Muscle layer of colon (tissue), 2 donors: ENCODE data around the gene CCDC63.
A peak's percentile ranks its signal among the peaks of the same experiment; 100 is the strongest.

ENCODE experiments used
- H3K27ac ChIP-seq: one replicate; pipeline ENCODE4 v1.7.0; 2013; ENCODE audit warnings: low read depth, mild to moderate bottlenecking, low read length, moderate library complexity
- H3K27me3 ChIP-seq, 2 donors: one replicate each; pipeline ENCODE4 v1.7.0; 2013; ENCODE audit warnings: low read length in 2 of 2, mild to moderate bottlenecking in 2 of 2; ENCODE audit not compliant: insufficient read depth in 2 of 2, control insufficient read depth in 1 of 2
- H3K36me3 ChIP-seq: one replicate; pipeline ENCODE4 v1.7.0; 2013; ENCODE audit warnings: mild to moderate bottlenecking, low read length; ENCODE audit not compliant: insufficient read depth
- H3K4me1 ChIP-seq: one replicate; pipeline ENCODE4 v1.7.0; 2013; ENCODE audit warnings: mild to moderate bottlenecking, low read length; ENCODE audit not compliant: insufficient read depth
- H3K4me3 ChIP-seq, 2 donors: one replicate each; pipeline ENCODE4 v1.7.0; 2013; ENCODE audit warnings: low read length in 2 of 2, low read depth in 1 of 2, mild to moderate bottlenecking in 1 of 2, moderate library complexity in 1 of 2
- H3K9ac ChIP-seq: one replicate; pipeline ENCODE4 v1.7.0; 2013; ENCODE audit warnings: low read length
- H3K9me3 ChIP-seq: one replicate; pipeline ENCODE4 v1.7.0; 2013; ENCODE audit warnings: mild to moderate bottlenecking, low read length
- donor health status: abdominal sarcoma.
- donor health status: Adenocarcinoma of cecum.

Gene CCDC63

DNA sequence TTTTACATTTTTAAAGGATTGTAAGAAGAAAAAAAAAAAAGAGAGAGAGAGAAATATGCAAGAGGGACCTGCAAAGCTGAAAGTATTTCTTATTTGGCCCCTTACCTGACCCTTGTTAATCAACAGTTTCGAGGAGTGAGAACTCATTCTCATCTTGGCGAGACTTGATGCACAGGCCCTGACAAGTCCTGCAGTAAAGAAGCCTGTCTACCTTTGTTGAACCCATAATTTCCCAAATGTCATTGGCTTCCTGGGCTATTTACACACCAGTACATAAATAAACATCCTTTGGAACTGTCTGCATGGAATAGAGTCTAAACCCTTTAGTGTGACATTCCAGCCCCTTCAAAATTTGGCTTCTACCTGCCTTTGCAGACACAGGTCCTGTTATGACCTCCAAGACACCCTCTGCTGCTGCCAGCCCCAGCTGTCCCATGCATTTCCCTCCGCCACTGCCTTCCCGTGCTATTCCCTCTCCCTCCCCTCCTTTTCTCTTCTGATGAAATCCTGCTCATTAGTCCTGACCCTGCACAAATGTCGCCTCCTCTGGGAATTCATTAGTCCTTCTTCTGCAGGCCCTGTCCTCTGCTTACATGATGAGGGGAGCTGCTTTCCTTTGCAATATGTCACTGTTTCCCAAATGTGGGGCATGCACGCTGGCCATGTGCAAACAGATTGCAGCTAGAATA lies 38.5 kb downstream of the CCDC63 start:
- Histone ChIP-seq H3K4me1 (no peaks in the 10 kb centered on the region), H3K36me3 (no peaks in the 10 kb centered on the region), H3K4me3 (no peak overlapping the region), H3K9ac (no peak overlapping the region), H3K9me3 (no peaks in the 10 kb centered on the region), H3K27me3 (no peaks in the 10 kb centered on the region), H3K27ac (no peak overlapping the region)

DNA sequence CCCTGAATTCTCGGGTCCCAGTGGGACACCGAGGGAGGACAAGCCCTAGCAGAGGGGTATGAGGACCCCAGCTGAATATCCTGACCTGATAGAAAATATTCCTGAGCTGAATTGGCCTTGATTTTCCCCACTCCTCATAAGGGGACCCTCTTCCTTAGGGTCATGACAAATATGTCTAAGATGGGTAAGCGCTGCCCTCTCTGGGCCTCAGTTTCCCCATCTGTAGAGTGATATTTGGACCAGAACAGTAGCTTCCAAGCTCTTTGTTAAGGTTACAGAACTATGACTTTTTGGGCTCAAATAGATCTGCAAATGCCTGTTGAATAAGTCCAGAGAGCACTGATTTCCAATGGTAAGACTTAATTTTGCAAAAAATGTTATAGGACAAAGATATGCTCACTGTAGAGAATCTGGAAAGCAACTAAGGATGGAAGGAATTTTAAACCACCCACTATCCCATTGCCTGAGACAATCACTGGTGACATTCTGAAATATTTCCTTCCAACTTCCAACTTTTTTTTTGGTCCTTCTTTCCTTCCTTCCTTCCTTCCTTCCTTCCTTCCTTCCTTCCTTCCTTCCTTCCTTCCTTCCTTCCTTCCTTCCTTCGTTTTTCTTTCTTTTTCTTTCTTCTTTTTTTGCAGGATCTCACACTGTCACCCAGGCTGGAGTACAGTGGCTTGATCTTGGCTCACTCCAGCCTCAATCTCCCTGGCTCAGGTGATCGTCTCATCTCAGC lies 41.6 kb downstream of the CCDC63 start:
- Histone ChIP-seq H3K9me3 (no peaks in the 10 kb centered on the region), H3K27ac (no peak overlapping the region), H3K27me3 (no peaks in the 10 kb centered on the region), H3K4me1 (no peaks in the 10 kb centered on the region), H3K4me3 (peak overlapping the region in 1 of 2 donors; percentile 67), H3K9ac (no peak overlapping the region), H3K36me3 (no peaks in the 10 kb centered on the region)

DNA sequence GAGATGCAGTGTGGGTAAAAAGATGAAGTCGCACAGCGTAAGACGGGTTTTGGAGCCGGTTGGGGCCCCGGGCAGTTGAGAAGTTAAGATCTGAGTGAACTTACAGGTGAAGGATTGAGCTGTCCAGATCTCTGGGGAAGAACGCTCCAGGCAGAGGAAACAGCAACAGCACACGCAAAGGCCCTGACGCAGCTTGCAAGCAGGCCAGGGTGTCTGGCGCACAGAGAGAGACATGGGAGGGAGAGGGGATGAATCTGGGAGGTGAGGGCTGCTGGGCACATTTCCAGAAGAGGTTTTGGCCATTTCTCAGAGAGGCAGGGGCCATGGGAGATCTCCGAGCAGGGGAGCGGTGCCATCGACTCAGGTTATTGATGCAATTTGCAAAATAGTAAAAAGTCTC lies 42.6 kb downstream of the CCDC63 start:
- H3K27ac ChIP-seq = no peak overlapping the region
- H3K4me3 ChIP-seq = no peak overlapping the region
- H3K36me3 ChIP-seq = no peaks in the 10 kb centered on the region
- H3K9me3 ChIP-seq = no peaks in the 10 kb centered on the region
- no peaks in the 10 kb centered on the region for H3K27me3 ChIP-seq
- H3K4me1 ChIP-seq = peaks cover under 1% of the 10 kb centered on the region
- H3K9ac ChIP-seq = no peak overlapping the region

DNA sequence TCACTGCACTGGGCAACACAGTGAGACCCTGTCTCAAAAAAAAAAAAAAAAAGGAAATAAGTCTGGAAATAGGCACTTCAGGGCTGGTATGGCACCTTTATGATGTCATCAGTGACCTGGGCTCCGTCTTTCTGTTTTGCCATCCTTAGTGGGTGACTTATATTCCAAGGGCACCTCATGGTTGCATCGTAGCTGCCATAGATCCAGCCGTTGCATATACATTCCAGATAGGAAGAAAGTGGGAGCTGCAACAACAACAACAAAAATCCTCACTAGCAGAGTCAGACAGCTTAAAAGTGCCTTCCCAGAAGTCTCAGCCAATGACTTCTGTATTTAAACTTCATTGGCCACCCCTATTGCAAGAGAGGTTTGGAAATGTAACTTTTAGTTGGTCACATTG lies 47.2 kb downstream of the CCDC63 start:
- Histone ChIP-seq H3K27ac (no peak overlapping the region), H3K27me3 (no peaks in the 10 kb centered on the region), H3K9me3 (no peaks in the 10 kb centered on the region), H3K36me3 (no peaks in the 10 kb centered on the region), H3K4me3 (peak overlapping the region in 1 of 2 donors; percentile 26), H3K9ac (no peak overlapping the region), H3K4me1 (peaks cover 4% of the 10 kb centered on the region)

DNA sequence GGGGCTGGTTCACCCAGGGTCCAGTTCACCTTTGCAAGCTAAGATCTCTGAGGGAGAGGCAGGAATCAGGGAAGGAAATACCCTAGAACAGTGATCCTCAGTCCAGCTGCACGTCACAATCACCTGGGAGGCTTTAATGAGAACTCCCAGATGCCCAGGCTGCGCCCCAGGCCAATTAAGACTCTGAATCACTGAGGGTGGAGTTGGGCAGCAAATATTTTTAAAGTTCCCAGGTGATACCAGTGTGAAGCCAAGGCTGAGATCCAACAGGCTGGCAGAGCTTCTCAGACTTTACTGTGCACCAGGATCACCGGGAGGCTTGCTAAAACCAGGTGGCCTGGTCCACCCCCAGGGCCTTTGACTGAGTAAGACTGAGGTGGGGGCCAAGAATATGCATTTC lies 49.8 kb downstream of the CCDC63 start:
- Histone ChIP-seq H3K4me3 (no peak overlapping the region), H3K27me3 (no peaks in the 10 kb centered on the region), H3K9me3 (no peaks in the 10 kb centered on the region), H3K4me1 (peaks cover 4% of the 10 kb centered on the region), H3K9ac (no peak overlapping the region), H3K27ac (no peak overlapping the region), H3K36me3 (no peaks in the 10 kb centered on the region)

DNA sequence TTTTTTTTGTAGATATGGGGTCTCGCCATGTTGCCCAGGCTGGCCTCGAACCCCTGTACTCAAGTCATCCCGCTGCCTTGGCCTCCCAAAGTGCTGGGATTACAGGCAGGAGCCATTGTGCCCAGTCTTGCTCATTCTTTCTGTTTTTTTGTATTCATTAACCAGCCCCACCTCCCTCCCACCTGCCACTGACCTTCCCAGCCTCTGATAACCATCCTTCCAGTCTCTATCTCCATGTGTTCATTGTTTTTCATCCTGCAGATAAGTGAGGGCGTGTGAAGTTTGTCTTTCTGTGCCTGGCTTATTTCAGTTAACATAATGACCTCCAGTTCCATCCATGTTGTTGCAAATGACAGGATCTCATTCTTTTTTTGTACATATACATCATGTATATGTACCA lies 54.6 kb downstream of the CCDC63 start:
- H3K27me3 ChIP-seq = no peaks in the 10 kb centered on the region
- no peaks in the 10 kb centered on the region for H3K4me1 ChIP-seq
- H3K27ac ChIP-seq = no peak overlapping the region
- no peak overlapping the region for H3K9ac ChIP-seq
- no peaks in the 10 kb centered on the region for H3K9me3 ChIP-seq
- no peaks in the 10 kb centered on the region for H3K36me3 ChIP-seq
- H3K4me3 ChIP-seq = no peak overlapping the region

DNA sequence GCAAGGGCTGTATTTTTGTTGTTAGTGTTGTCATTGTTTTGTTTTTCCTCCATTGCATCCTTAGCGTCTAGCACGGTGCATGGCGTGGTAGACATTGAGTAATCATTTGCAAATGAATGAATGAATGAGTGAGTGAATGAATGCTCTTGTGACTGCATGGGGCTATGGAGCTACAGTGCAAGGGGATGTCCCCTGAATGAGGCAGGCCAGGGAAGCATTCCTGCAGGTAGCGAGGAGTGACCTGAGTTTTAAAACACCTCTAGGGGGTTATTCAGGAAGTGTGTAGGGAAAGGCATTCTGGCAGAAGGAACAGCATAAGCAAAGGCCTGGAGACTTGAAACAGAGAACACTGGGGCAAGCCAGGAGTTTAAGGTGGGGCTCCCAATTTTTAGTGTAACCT lies 56.7 kb downstream of the CCDC63 start:
- no peaks in the 10 kb centered on the region for H3K27me3 ChIP-seq
- H3K4me1 ChIP-seq = no peaks in the 10 kb centered on the region
- H3K27ac ChIP-seq = no peak overlapping the region
- no peak overlapping the region for H3K4me3 ChIP-seq
- no peak overlapping the region for H3K9ac ChIP-seq
- no peaks in the 10 kb centered on the region for H3K36me3 ChIP-seq
- no peaks in the 10 kb centered on the region for H3K9me3 ChIP-seq

DNA sequence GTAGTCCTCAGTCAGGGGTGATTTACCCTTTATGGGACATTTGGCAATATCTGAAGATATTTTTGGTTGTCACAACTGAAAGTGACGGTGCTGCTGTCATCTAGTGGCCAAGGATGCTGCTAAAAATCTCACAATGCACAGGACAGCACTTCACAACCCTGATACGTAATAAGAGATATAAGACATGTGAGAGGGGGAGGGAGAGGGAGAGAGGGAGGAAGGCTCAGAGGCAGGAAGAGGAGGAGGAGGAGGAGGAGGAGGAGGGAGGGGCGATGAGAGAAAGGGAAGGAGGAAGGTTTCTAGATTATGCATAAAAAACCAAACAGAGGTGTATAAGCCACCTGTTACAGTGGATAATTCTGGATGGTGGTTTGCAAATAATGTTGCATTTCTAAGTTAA lies 59.3 kb downstream of the CCDC63 start:
- no peak overlapping the region for H3K4me3 ChIP-seq
- no peaks in the 10 kb centered on the region for H3K9me3 ChIP-seq
- H3K9ac ChIP-seq = no peak overlapping the region
- H3K27ac ChIP-seq = no peak overlapping the region
- H3K27me3 ChIP-seq = no peaks in the 10 kb centered on the region
- no peaks in the 10 kb centered on the region for H3K36me3 ChIP-seq
- H3K4me1 ChIP-seq = no peaks in the 10 kb centered on the region

DNA sequence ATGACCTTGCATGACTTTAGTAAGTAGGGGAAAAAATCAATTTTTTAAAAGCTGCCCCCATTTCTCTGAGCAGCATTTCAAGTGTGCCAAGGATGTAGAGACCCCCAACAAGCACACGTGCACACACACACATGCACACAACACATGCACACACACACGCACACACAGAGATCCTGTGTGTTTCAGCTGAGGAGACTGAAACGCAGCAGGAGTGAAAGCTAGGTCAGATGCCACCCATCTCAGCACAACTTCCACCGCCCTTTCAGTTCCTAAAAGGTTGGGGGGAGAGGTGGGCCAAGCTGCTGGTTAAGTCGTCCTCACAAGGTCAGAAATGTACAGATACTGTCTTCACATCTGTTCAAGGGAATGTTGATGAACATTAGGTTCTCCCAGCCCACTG lies 59.7 kb downstream of the CCDC63 start:
- Histone ChIP-seq H3K4me1 (no peaks in the 10 kb centered on the region), H3K36me3 (no peaks in the 10 kb centered on the region), H3K27me3 (no peaks in the 10 kb centered on the region), H3K4me3 (no peak overlapping the region), H3K27ac (no peak overlapping the region), H3K9ac (no peak overlapping the region), H3K9me3 (no peaks in the 10 kb centered on the region)

DNA sequence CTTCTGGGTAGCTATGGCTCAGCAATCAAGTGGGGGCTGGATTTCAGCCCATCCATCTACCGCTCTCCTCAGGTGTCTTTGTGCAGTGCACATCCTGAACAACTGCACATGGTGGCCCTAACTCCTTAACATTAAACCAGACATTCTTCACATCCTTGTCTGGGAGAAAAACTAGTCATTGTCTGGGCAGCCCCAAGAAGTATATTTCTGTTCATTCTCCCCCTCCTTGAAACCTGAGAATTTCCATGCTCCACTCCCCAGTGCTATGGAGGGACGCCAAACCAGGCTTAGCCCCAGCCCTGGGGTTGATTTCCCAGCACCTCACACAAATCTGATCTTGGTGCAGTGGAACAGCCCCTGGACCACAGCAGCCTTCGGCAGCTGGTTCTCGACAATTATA lies 60.2 kb downstream of the CCDC63 start:
- H3K36me3 ChIP-seq = no peaks in the 10 kb centered on the region
- no peaks in the 10 kb centered on the region for H3K9me3 ChIP-seq
- H3K27ac ChIP-seq = no peak overlapping the region
- H3K27me3 ChIP-seq = no peaks in the 10 kb centered on the region
- H3K9ac ChIP-seq = no peak overlapping the region
- no peak overlapping the region for H3K4me3 ChIP-seq
- no peaks in the 10 kb centered on the region for H3K4me1 ChIP-seq

DNA sequence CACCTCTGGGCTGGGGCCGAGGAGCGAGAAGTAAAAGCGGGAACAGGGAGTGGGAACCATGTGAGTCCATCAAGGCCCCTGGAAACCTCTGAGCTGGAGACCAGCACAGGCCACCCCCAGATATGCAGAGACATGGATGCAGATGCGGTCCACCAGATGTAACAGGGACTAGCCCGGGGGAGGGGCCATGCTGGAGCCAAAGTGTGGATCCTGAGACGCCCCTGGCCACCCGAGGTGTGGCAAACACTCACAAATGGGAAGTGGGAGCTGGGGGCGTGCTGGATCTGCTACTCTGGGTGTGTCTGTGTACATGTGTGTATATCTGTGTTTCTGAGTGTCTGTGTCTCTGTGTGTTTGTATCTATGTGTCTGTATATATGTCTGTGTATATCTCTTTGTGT lies 60.8 kb downstream of the CCDC63 start:
- no peak overlapping the region for H3K4me3 ChIP-seq
- H3K4me1 ChIP-seq = no peaks in the 10 kb centered on the region
- no peaks in the 10 kb centered on the region for H3K27me3 ChIP-seq
- H3K36me3 ChIP-seq = no peaks in the 10 kb centered on the region
- no peak overlapping the region for H3K27ac ChIP-seq
- H3K9me3 ChIP-seq = no peaks in the 10 kb centered on the region
- H3K9ac ChIP-seq = no peak overlapping the region
